GM21717 (cell line): ENCODE data around the gene SMAD7.

Experiments used
- ATAC-seq: cut with Tn5 transposase; IDR thresholded peaks from one replicate; pipeline ENCODE4 v1.9.1; 2021; ENCODE audit warnings: mild to moderate bottlenecking, moderate library complexity; ENCODE audit not compliant: unreplicated experiment

Gene SMAD7, protein sequence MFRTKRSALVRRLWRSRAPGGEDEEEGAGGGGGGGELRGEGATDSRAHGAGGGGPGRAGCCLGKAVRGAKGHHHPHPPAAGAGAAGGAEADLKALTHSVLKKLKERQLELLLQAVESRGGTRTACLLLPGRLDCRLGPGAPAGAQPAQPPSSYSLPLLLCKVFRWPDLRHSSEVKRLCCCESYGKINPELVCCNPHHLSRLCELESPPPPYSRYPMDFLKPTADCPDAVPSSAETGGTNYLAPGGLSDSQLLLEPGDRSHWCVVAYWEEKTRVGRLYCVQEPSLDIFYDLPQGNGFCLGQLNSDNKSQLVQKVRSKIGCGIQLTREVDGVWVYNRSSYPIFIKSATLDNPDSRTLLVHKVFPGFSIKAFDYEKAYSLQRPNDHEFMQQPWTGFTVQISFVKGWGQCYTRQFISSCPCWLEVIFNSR

DNA sequence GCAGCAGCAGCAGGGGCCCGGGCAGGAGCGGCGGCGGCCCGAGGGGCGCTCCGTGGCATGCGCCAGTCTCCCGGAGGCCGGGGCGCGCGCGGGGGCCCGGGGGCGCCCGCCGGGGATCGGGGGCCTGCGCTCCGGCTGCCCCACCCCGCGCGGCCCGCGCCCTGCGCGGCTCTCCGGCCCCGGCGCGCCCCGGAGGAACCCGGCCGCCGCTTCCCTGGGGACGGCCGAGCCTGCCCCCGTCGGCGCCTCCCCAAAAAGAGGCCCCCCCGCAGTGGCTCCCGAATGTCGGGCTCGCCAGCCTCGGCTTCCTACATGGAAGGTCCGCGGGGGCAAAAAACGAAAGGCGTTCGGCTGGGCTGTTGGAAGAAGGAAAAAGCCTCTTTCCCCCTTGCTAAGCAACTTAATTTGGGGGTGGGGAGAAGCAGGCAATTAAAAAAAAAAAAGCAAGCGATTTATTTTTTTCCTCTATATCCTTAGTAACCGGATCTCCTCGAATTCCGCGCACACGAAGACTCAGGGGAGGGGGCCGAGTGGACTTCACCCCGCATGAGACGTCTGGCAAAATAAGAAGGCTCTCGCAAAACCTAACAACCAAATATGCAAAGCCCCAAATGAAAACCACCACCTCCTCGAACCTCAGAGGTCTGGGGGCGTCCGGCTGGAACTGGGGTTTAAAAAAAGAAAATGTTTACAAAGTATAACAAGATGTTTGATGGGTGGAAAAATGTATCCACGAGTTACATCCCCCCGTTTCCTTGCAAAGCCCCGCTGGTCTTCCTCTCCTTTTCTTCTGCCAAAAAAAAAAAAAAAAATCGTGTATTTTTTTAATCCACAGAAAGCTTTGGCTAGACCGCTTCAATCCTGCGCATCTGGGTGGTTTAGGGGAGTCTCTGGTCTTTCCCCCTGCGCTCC is at the start of gene SMAD7:
Gene SMAD7 (minus strand): TSS at position 430 of the 912 bp plus-strand sequence. CDS start 541 bp downstream, outside the sequence.
- no peak for ATAC-seq

DNA sequence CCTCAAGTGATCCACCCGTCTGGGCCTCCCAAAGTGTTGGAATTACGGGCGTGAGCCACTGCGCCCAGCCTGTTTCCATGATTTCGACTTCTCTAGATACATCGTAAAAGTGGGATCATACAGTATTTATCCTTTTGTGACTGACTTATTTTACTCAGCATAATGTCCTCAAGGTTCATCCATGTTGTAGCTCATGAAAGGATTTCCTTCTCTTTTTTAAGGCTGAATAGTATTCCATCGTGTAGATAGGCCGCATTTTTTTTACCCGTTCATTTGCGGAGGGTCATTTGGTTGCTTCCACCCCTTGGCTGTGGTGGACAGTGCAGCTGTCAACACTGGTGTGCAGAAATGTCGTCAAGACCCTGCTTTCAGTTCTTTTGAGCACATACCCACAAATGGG is 48.8 kb upstream of the SMAD7 start:
- no peak for ATAC-seq

DNA sequence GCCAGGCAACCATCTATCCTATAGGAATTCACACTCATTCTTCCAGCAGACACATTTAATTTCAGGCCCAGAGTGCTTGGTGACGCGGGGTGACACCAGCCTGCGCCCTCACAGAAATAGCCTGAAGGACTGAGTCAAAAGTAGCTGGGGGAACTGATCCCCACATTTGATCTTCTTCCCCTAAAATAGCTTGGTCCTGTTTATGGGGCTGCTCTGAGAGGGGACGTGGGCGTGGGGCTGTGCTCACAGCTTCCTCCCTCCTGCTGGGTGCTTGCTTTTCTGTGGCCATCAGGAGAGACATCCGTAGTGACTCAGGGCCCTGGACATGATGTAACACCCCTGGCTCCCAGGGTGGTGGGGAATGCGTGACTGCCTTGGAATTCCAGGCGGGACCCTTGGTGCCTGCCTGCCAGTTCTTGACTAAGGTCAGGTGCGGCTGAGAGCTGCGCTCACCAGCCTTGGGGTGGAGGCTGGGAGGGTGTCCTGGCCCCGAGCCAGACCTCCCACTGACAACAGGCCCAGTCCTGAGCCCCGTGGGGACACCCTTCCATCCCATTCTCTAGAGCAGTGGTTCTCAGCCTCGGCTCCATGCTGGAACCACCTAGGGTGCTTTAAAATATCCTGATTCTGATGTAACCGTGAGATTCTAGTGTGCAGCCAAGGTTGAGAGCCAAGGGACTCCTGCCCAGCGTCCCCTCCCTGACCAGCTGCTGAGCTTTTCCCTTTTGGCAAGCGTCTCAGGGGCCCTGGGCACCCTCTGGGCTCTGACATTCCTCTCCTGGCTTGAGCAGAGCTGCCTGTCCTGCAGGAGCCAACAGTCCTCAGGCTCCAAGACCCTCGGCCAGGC is 47.4 kb upstream of the SMAD7 start:
- no peak for ATAC-seq

DNA sequence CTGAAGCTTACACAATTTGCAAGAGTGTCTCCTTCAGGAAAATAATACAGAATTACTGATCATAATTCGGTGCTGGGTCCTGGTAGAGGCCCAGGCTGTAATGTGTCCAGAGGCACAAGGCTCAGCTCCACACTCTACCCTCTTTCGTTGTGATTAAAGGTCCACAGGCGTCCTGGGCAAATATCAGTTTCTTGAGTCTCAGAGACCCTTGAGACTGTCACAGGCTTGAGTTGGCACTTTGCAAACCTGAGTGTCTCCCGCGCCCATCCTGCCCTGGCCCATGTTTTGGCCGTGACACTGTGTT is 46.9 kb upstream of the SMAD7 start:
- no peak for ATAC-seq

DNA sequence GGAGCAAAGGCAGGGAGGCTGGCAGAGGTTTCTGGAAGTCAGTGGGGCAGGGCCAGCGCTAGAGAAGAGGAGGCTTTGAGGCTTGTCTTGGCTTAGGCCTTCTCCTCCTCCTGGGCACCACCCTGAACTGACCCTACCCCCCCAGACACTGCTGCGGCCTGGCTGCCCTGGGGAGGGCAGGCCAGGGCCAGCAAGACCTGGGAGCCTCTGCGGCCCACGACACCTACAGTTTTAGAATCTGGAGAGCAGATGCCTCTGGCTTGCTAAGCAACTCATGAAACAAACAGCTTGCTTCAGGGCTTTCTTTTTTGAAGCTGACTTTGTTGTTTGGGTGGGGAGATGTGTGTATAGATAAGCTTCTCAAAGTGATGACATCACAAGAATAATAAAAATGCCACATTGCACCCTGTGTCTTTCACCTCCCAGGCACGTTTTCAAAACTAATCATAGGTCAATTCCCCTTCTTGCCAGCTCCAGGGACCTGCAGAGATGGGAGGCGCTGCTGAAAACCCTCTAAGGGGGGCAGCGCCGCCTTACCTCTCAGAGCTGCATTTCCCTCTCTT is 46.2 kb upstream of the SMAD7 start:
- no peak for ATAC-seq

DNA sequence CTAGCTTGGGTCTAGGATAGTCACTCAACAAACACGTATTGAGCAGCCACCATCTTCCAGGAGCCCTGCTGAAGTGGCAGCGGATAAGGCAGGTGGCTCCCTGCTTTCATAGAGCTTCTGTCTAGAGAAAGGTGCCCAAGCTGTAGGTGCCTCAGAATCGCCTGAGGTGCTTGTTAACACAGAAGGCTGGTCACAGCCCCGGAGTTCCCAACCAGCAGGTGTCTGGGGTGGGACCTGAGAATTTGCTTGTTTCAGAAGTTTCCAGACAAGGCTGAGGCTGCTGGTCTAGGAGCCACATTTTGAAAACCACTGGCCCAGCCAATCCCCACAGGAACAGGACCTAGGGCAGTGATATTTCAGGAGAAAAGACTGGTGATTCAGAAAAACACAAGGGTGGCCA is 45.3 kb upstream of the SMAD7 start:
- no peak for ATAC-seq

DNA sequence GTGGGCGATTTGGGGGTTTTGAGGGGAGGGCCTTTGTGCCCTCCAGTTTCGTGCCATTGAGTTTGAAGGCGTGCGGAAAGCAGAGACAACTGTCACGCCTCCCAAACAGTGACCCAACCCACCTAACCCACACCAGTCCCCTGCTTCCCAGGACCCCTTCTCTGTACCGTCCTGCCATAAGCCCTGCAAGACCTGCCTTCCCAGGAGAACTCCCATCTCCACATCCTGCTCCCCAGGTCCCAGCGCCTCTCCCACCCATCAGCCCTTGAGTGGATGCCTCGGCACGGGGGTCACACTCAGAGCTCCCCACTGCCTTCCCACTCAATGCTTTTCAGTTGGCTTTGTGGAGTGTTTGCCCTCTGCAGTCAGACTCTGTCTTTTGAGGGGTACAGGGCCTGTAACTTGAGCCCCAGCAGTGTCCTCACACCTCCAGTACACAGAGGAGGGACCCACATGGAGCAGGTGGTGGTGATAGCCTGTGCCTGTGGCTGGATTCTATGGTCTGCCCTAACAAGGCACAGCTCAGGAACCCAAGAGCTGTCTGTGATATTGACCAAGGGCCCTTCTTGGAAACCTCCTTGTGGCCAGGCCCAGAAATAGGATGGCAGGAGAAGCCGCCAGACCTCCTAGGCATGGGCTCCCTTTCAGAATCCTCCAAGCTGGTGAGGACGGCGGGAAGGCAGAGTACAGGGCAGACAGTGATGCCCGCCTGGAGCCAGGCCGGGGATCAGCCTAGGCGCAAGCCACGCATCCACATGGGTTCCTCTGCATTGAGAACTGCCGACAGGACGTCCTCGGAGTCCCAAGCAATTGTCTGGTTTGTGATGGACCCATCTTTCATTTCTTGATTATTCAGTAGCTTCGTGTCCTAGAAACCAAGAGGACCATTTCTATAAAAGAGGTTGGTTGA is 44.4 kb upstream of the SMAD7 start:
- ATAC-seq = no peak

DNA sequence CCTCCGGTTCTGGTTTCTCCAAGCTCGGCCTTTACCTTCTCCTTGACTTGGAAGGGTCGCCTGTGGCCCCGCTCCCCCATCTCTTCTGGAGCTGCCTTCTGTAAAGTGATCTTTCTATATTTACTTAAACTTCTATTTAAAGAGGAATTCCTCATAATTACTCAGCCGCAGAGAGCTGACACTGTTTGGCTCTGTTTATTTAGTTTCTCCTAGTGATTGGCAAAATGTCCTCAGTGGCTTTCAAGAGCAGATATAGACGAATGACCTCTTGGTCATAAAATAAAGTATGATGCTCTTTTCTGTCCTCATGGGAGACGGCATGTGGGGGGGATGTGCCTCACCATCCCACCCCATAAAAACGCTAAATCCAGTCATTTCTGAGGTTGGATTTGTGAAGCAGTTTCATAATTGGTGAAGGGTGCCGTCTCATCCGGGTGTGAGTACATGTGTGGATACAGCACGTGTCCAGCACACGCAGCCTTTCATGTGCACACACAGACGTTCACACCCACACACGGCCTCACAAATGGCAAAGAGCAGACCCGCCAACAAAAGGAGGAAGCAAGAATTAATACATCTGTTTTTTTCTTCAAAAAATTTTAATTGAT is 43.4 kb upstream of the SMAD7 start:
- ATAC-seq = no peak

DNA sequence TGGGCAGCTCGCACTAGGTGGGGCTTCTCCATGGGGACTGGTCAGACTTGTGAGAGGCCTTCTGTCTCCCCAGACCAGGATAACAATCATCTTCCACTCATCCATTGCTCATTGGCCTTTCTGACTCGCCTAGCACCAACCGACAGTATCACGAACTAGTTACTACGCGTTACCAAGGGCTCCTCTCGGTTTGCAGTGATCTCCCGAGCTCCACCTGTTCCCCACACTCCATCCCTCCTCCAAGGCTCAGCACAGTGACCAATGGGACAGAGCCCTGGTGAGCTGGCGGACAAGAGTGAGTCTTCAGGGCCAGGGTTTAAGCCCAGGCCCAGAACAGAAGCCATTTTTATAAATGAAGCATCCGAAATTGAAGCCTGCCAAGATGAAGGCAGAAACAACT is 42.8 kb upstream of the SMAD7 start:
- no peak for ATAC-seq

DNA sequence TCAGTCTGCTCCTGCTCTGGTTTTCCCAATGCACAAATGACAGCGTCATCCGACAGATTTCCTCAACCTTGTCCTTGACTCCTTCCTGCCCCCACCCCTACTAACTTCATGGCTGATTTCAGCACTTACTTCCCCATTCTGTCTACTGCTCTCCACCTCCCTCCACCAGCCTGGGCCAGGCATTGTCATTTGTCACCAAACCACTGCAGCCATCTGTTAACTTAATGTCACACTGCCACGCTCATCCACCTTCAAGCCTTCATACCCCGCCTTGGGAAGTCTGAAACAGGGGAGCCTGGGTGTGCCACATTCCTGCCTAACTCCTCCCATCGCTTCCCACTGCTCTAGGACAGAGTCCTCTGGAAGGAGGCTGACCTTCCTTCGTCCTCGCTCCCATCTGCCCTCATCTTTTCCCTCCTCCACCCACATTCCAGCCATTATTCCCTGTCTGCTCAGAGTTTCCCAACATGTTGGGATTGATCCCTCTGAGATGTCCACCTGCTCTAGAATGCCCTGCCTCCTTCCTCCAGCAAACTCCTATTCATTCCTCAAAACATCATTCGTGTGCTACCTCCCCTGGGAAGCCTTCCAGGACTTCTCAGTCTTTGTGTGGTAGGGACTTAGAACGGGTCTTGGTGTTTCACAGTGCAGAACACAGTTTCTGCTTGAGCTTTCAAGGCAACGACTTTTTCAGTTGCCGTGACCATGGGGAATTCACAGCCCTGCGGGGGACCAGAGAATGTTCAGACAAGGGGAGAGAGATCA is 42.2 kb upstream of the SMAD7 start:
- no peak for ATAC-seq

DNA sequence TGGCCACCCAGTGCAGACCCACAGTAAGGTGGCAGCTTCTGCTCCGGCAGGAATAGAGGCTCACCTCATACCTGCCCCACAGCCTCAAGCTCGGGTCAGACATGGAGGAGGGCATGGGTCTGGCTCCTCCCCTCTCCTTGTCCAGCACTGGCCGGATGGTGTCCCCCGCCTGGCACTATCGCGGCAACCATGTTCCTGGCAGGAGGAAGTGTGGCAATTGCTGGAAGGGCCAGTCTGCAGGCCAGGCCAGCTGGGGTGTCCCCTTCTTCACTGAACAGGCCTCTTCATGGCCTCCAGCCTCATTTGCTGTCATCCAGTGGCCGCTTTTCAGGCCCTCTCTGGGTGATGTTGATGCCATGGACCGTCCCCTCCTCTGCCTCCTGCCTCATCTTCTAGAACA is 41.4 kb upstream of the SMAD7 start:
- no peak for ATAC-seq

DNA sequence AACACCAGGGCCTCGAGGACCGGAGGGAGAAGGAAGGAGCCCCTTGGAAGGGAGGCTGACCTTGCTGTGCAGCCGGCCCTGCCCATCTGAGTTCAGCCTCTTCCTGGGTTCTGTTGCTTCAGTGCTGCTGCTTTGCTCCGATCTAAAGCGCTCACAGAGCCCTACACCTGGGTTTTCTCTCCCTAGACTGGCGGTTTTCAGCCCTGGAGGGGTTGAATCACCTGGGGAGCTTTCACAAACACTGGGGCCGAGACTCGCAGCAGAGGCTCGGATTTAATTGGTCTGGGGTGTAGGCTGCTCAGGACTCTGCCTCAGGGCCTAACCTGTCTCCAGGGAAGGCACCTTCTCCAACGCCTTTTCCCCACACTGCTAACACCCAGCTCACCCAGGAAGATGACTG is 40.9 kb upstream of the SMAD7 start:
- no peak for ATAC-seq

DNA sequence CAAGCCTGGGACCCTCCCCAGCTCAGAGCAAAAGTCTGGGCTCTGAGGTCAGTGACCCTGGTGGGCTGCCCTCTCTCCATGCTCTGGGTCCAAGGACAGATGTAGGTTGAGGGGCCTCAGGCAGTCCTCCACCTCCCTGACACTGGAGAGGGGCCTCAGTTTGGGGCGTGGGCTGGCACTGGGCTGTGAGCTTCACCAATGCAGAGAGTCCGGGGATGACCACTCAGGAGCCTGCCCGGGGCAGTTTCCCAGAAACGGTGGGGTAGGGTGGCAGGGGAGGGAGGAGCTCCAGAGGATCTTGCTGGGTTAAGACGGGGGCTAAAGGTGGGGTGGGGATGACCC is 40.5 kb upstream of the SMAD7 start:
- ATAC-seq = no peak

DNA sequence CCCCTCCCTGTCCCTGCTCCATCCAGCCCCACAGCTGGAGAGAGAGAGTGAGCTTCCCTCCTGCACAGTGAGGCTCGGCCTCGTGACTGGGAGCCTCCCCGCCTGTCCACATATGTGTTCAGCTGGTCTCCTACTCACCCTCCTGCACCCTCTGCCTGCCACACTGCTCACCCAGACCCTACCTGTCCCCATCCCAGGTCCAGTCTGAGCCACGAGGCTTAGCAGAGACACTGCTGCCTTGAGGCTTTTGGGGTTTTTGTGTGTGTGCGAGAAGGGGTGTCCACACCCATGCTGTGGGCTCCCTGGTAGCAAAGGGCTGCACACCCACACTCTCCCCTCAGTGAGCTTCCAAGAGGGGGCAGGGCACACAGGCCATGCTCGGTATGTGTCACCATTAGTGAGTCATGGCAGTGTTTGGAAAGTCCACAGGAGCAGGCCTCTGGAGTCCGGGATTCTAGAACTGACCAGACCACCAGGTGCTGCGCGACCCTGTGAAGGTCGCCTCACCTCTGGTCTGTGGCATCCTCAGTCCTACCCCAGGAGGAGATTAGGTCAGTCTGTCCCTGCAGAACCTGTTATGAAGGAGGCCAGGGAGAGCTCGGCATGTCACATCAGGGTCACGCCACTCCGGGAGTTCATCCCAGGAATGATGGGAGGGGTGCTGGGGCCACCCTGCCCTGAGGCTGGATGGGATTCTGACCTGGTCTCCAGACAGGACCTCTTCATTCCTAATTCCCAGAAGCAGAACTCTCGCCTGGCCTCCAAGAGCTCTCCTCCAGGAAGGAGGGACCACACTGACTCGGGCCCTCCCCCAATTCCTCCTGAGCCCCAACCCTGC is 39.9 kb upstream of the SMAD7 start:
- no peak for ATAC-seq

DNA sequence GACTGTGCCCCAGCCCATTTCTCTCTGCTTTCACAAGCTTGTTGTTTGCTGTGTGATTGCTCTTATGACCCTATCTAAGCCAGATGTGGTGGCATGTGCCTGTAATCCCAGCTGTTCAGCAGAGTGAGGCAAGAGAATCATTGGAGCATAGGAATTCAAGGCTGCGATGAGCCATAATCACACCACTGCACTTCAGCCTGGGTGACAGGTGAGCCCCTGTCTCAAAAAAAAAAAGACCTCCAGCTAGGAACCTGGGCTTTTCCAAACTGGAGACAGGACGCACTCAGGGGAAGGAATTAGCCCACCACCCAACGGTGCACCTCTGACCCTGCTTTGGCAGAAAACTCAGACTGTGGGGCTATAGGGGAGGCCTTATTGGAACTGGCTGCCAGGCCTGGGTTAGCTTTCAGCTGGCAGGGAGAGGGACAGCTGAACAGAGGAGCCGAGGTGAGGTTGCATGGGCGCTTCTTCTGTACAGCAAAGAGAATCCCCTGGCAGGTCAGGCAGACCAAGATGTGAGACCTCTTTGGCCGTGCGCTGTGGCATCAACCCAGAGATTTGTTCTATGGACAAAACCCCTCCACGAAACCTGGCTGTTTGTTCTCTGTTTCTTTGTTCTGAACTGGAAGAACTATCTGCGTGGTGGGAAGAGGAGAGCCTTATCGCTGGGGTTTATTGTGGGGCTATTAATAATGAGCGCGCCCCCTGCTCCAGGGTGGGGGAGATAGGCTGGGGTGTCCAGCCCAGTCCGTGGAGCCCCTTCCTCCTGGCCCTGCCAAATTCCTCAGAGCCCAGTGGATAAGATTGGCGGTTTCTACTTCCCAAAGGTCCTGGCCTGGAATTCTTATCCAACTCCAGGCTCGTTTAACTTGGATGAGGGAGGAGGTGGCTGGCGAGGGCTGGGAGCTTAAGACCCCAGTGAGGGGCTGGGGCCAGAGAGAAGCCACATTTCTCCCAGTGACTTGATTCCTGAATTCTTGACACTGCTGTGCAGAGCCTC is 38.8 kb upstream of the SMAD7 start:
- no peak for ATAC-seq

DNA sequence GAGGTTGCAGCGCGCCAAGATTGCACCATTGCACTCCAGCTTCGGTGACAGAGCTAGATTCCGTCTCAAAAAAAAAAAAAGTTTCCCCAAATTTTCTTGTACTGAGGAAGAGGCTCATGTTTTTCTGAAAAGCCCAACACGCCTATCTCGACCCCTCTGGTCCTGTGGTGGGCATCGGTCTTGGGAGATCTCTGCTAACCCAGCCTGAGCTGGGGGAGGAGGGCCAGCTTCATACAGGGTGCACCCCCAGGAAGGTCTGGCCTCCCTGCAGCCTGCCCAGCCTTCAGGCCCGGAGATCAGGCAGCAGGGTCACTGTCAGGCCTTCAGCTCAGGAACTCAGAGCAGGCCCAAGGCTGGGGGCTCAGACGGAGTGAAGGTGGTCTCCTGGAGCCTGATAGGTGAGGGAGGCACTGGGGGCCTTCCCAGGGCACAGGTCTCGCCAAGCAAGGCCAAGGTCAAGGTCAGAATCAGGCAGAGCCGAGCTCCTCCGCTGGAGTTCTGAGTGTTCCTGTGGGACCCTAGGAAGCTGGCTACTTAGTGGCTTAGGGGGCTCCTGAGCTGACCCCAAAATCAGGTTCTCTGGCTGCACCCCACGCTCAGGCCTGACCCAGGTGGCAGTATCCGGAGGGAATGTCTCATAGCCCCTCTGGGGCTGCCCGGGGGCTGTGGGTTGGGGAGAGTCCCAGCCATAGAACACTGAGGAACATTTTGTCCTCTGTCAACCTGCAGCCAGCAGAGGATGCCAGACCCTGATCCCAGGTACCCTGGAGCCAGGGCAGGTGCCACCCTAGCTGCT is 37.9 kb upstream of the SMAD7 start:
- no peak for ATAC-seq
